Spinal cord (tissue), 10 donors: ENCODE measurements around the gene TMEM178B. TPM values are rescaled to one million over a fixed set of nuclear protein-coding genes. Genes with fewer than 3 reads are reported as not detected.

Experiments used
- DNase-seq, 6 donors: peaks; one replicate each; pipeline versions ENCODE4 v3.0.0 to v3.0.0-alpha.2; 2013 to 2015; ENCODE audit warnings: low spot score in 6 of 6, low read depth in 4 of 6
- H3K27ac ChIP-seq: one replicate; pipeline ENCODE4 v1.5.1; 2013; ENCODE audit warnings: low read depth, low read length, control low read depth
- H3K27me3 ChIP-seq: one replicate; pipeline ENCODE4 v1.6.1; 2013; ENCODE audit warnings: low read length; ENCODE audit not compliant: control insufficient read depth, insufficient read depth
- H3K36me3 ChIP-seq: one replicate; pipeline ENCODE4 v1.6.1; 2013; ENCODE audit warnings: low read length; ENCODE audit not compliant: control insufficient read depth, insufficient read depth
- H3K4me1 ChIP-seq: one replicate; pipeline ENCODE4 v1.6.1; 2013; ENCODE audit warnings: low read length; ENCODE audit not compliant: control insufficient read depth, insufficient read depth
- H3K4me3 ChIP-seq: one replicate; pipeline ENCODE4 v1.5.1; 2013; ENCODE audit warnings: low read depth, low read length, control low read depth
- H3K9me3 ChIP-seq: one replicate; pipeline ENCODE4 v1.6.1; 2013; ENCODE audit warnings: low read length; ENCODE audit not compliant: control insufficient read depth, insufficient read depth
- WGBS: methylation state at CpG from one replicate; pipeline ENCODE4 v1.1.5; 2013; ENCODE audit warnings: missing lambda C conversion rate; ENCODE audit not compliant: insufficient coverage; 5-methylcytosine and 5-hydroxymethylcytosine counted together
- polyA plus RNA-seq, 2 donors: library from polyadenylated mRNA; unstranded; fragments of 120-200 nt; gene quantifications; one replicate each; pipeline ENCODE4 v1.2.1, GENCODE V29; 2013; ENCODE audit not compliant: insufficient read length in 2 of 2
- total RNA-seq, 2 donors: library from RNA; depleted of rRNA in 1 of 2; stranded (reverse); fragments of 120-200 nt in 1 of 2; fragments of >200 nt in 1 of 2; gene quantifications; one replicate each; pipeline versions ENCODE4 v1.2.3 to v1.2.4, GENCODE V29; 2013 to 2014
- donor health status: healthy.

Gene TMEM178B
- total and polyA plus RNA-seq, 4 donors: 24.6 to 71.1 (median 52.1) TPM

- Histone ChIP-seq H3K36me3 (no peaks in the 10 kb centered on the region), H3K9me3 (no peaks in the 10 kb centered on the region), H3K27me3 (no peaks in the 10 kb centered on the region), H3K4me1 (no peaks in the 10 kb centered on the region), H3K4me3 (no peak overlapping the region), H3K27ac (peak overlapping the region; percentile 78)
- whole genome bisulfite sequencing: no CpG with 5 or more reads among the region's 2 CpGs
- DNase-seq: peak in 1 of 6 donors; percentile 57
Measured at GRCh38 chr7:141128506-141128905, 54.6 kb downstream of the TMEM178B start.

- Histone ChIP-seq H3K27me3 (no peaks in the 10 kb centered on the region), H3K27ac (peak overlapping the region; percentile 78), H3K36me3 (no peaks in the 10 kb centered on the region), H3K9me3 (no peaks in the 10 kb centered on the region), H3K4me3 (no peak overlapping the region), H3K4me1 (no peaks in the 10 kb centered on the region)
- WGBS: 59% methylated on average over 2 of the region's 2 CpGs
- DNase-seq: no peak
Measured at GRCh38 chr7:141128931-141129330, 55.1 kb downstream of the TMEM178B start.

- H3K9me3 ChIP-seq: no peaks in the 10 kb centered on the region
- no peaks in the 10 kb centered on the region for H3K27me3 ChIP-seq
- 92% methylated on average over 2 of the region's 3 CpGs for WGBS
- no peak overlapping the region for H3K27ac ChIP-seq
- H3K4me1 ChIP-seq: no peaks in the 10 kb centered on the region
- no peak overlapping the region for H3K4me3 ChIP-seq
- H3K36me3 ChIP-seq: no peaks in the 10 kb centered on the region
- no peak for DNase-seq
Measured at GRCh38 chr7:141132671-141133070, 58.8 kb downstream of the TMEM178B start.

- Histone ChIP-seq H3K9me3 (no peaks in the 10 kb centered on the region), H3K27me3 (no peaks in the 10 kb centered on the region), H3K4me1 (no peaks in the 10 kb centered on the region), H3K27ac (no peak overlapping the region), H3K36me3 (no peaks in the 10 kb centered on the region), H3K4me3 (no peak overlapping the region)
- DNase-seq: no peak
- no CpG with 5 or more reads among the region's 1 CpG for WGBS
Measured at GRCh38 chr7:141133646-141134045, 59.8 kb downstream of the TMEM178B start.

GRCh38 chr7:141142058-141142457 lies 68.2 kb downstream of the TMEM178B start:
- DNase-seq: no peak
- Histone ChIP-seq H3K9me3 (peaks cover 4% of the 10 kb centered on the region), H3K4me1 (peaks cover 11% of the 10 kb centered on the region), H3K36me3 (no peaks in the 10 kb centered on the region), H3K27ac (no peak overlapping the region), H3K27me3 (no peaks in the 10 kb centered on the region), H3K4me3 (no peak overlapping the region)
- no CpG with 5 or more reads among the region's 2 CpGs for WGBS

- peaks cover 11% of the 10 kb centered on the region for H3K4me1 ChIP-seq
- H3K4me3 ChIP-seq: no peak overlapping the region
- peaks cover 6% of the 10 kb centered on the region for H3K9me3 ChIP-seq
- DNase-seq: peak in 3 of 6 donors; percentile 8 to 49 (median 26)
- WGBS: 65% methylated on average over 4 of the region's 4 CpGs
- no peaks in the 10 kb centered on the region for H3K36me3 ChIP-seq
- H3K27ac ChIP-seq: no peak overlapping the region
- no peaks in the 10 kb centered on the region for H3K27me3 ChIP-seq
Measured at GRCh38 chr7:141144921-141145629, 71.2 kb downstream of the TMEM178B start.

GRCh38 chr7:141145630-141145982 lies 71.7 kb downstream of the TMEM178B start:
- Histone ChIP-seq H3K9me3 (peaks cover 6% of the 10 kb centered on the region), H3K27ac (no peak overlapping the region), H3K27me3 (no peaks in the 10 kb centered on the region), H3K36me3 (no peaks in the 10 kb centered on the region), H3K4me3 (no peak overlapping the region), H3K4me1 (peaks cover 11% of the 10 kb centered on the region)
- DNase-seq: no peak
- 8% methylated on average over 2 of the region's 3 CpGs for WGBS

- peaks cover 3% of the 10 kb centered on the region for H3K36me3 ChIP-seq
- peaks cover 17% of the 10 kb centered on the region for H3K4me1 ChIP-seq
- DNase-seq: no peak
- peaks cover 2% of the 10 kb centered on the region for H3K9me3 ChIP-seq
- H3K4me3 ChIP-seq: no peak overlapping the region
- no peaks in the 10 kb centered on the region for H3K27me3 ChIP-seq
- WGBS: 98% methylated on average over 4 of the region's 4 CpGs
- no peak overlapping the region for H3K27ac ChIP-seq
Measured at GRCh38 chr7:141147482-141147881, 73.6 kb downstream of the TMEM178B start.

GRCh38 chr7:141150465-141150864 lies 76.6 kb downstream of the TMEM178B start:
- Histone ChIP-seq H3K4me1 (peaks cover 10% of the 10 kb centered on the region), H3K4me3 (no peak overlapping the region), H3K9me3 (peaks cover 2% of the 10 kb centered on the region), H3K27ac (no peak overlapping the region), H3K27me3 (no peaks in the 10 kb centered on the region), H3K36me3 (peaks cover 3% of the 10 kb centered on the region)
- DNase-seq: no peak
- WGBS: 75% methylated on average over 1 of the region's 2 CpGs

GRCh38 chr7:141151746-141152145 lies 77.9 kb downstream of the TMEM178B start:
- 95% methylated on average over 4 of the region's 4 CpGs for WGBS
- H3K36me3 ChIP-seq: peaks cover 3% of the 10 kb centered on the region
- peaks cover 12% of the 10 kb centered on the region for H3K4me1 ChIP-seq
- H3K27ac ChIP-seq: no peak overlapping the region
- H3K4me3 ChIP-seq: no peak overlapping the region
- no peak for DNase-seq
- H3K27me3 ChIP-seq: no peaks in the 10 kb centered on the region
- H3K9me3 ChIP-seq: peaks cover 2% of the 10 kb centered on the region
